ENCODE data around the gene SH2D6. TPM values are rescaled to one million over a fixed set of nuclear protein-coding genes. Genes with fewer than 3 reads are reported as not detected.

The SH2D6 gene
- total and polyA plus RNA-seq, 9 of the 15 experiments (the other 6 are each of a cell fraction or from before 2014, with no cell fraction given) = 0.07 to 0.76 (median 0.33) TPM; not detected in 2

GRCh38 chr2:85418132-85419008 is at the start of gene SH2D6 (continued):
- no peak for TF ChIP-seq CHD2 (IDR thresholded peaks at IDR 0.05; ENCODE audit: low read depth, low read length)
- peak; percentile 42; the same call in 1 of the 2 replicates for TF ChIP-seq TEAD2 (tag; IDR thresholded peaks at IDR 0.05)
- TF ChIP-seq ZBED1 (IDR thresholded peaks at IDR 0.05) = no peak
- 0 out of 2 replicates have a peak, but pooled peaks have one; percentile 81 for TF ChIP-seq ZFPM2 (CRISPR knock-in tag; IDR thresholded peaks at IDR 0.05)
- no peak for TF ChIP-seq PHTF2 (CRISPR knock-in tag; IDR thresholded peaks at IDR 0.05)
- 0 out of 2 replicates have a peak, but pooled peaks have one; percentile 11 for TF ChIP-seq CC2D1A (IDR thresholded peaks at IDR 0.05)
- no peak; the same call in 1 of the 2 replicates for TF ChIP-seq FOSL1 (tag; conservative IDR thresholded peaks at IDR 0.05)
- TF ChIP-seq MBD2 (IDR thresholded peaks at IDR 0.05; ENCODE audit: borderline replicate concordance, low read depth) = peak; percentile 82; the same call in 1 of the 2 replicates
- peak; percentile 78 for TF ChIP-seq GABPB1 (CRISPR knock-in tag; IDR thresholded peaks at IDR 0.05)
- peak; percentile 94; the same call in 1 of the 2 replicates for TF ChIP-seq FOXP4 (CRISPR knock-in tag; IDR thresholded peaks at IDR 0.05; ENCODE audit: borderline replicate concordance)
- peak; percentile 64 for TF ChIP-seq ELF1 (tag; IDR thresholded peaks at IDR 0.05)
- TF ChIP-seq RNF2 (IDR thresholded peaks at IDR 0.05) = peak; percentile 84
- TF ChIP-seq RCOR1 (IDR thresholded peaks at IDR 0.05; ENCODE audit: borderline replicate concordance in 1 of 2, low read depth in 2 of 2, low read length in 2 of 2) = no peak
- TF ChIP-seq MNT (conservative IDR thresholded peaks at IDR 0.05) = peak; percentile 71 to 86
- TF ChIP-seq ZNF584 (CRISPR knock-in tag; IDR thresholded peaks at IDR 0.05; ENCODE audit: low read depth) = peak; percentile 89
- 0 out of 2 replicates have a peak, but pooled peaks have one; percentile 53 for TF ChIP-seq HBP1 (CRISPR knock-in tag; IDR thresholded peaks at IDR 0.05)
- TF ChIP-seq ZNF217 (CRISPR knock-in tag; IDR thresholded peaks at IDR 0.05) = 0 out of 2 replicates have a peak, but pooled peaks have one; percentile 31
- TF ChIP-seq STAT6 (CRISPR knock-in tag; IDR thresholded peaks at IDR 0.05) = no peak
- peak; percentile 86; the same call in 1 of the 2 replicates for TF ChIP-seq KAT7 (CRISPR knock-in tag; IDR thresholded peaks at IDR 0.05; ENCODE audit: borderline replicate concordance)
- TF ChIP-seq POLR2B (IDR thresholded peaks at IDR 0.05; ENCODE audit: low read depth, partially characterized antibody) = peak; percentile 70

Data from K562 (cell line).